ENCODE data around the gene CEP192.

DNA sequence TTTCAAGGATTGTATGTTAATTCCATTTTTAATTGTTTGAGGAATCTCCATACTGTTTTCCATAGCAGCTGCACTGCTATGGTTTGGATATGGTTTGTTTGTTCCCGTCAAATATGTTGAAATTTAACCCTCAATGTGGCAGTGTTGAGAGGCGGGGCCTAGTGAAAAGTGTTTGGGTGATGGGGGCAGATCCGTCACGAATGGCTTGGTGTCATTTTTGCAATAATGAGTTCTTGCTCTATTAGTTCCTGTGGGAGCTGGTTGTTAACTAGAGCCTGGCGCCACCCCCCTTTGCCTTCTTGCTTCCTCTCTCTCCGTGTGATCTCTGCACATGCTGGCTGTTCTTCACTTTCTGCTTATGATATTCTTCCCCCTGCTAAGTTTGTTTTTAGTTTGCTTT lies 156.0 kb downstream of the CEP192 start:
- TF ChIP-seq, protein P1, sequence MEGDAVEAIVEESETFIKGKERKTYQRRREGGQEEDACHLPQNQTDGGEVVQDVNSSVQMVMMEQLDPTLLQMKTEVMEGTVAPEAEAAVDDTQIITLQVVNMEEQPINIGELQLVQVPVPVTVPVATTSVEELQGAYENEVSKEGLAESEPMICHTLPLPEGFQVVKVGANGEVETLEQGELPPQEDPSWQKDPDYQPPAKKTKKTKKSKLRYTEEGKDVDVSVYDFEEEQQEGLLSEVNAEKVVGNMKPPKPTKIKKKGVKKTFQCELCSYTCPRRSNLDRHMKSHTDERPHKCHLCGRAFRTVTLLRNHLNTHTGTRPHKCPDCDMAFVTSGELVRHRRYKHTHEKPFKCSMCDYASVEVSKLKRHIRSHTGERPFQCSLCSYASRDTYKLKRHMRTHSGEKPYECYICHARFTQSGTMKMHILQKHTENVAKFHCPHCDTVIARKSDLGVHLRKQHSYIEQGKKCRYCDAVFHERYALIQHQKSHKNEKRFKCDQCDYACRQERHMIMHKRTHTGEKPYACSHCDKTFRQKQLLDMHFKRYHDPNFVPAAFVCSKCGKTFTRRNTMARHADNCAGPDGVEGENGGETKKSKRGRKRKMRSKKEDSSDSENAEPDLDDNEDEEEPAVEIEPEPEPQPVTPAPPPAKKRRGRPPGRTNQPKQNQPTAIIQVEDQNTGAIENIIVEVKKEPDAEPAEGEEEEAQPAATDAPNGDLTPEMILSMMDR (conservative IDR thresholded peaks at IDR 0.05 in 1 of 2, IDR thresholded peaks at IDR 0.05 in 1 of 2; ENCODE audit: extremely low read depth in 1 of 2, insufficient read depth in 1 of 2, low read depth in 1 of 2, low read length in 2 of 2): no peak
- TF ChIP-seq EZH2 (IDR thresholded peaks at IDR 0.05; ENCODE audit: borderline replicate concordance, low read length): no peak

Measured in mammary epithelial cell (primary cell).